ENCODE measurements around the gene TK1. TPM values are rescaled to one million over a fixed set of nuclear protein-coding genes. Genes with fewer than 3 reads are reported as not detected.
A peak's percentile ranks its signal among the peaks of the same experiment; 100 is the strongest.

The TK1 gene
- total RNA-seq, 2 donors from 2014 or later, result 90.6 to 90.9 TPM

- Mint-ChIP-seq H3K4me1 (ENCODE audit: low read depth) (peaks cover 69% of the 10 kb centered on the region), H3K4me3 (peak overlapping the region; percentile 97), H3K27ac (peak overlapping the region; percentile 91), H3K27me3 (ENCODE audit: low read depth) (no peaks in the 10 kb centered on the region), H3K36me3 (ENCODE audit: insufficient read depth in 2 of 2) (peaks cover 1 to 7% of the 10 kb centered on the region in 2 donors), H3K9me3 (no peaks in the 10 kb centered on the region)
- no peak for ATAC-seq (replicated peaks in 1 of 2)
- peak; percentile 44 to 49 for DNase-seq
Measured at GRCh38 chr17:78129351-78130089, 57.3 kb downstream of the TK1 start.

- Mint-ChIP-seq H3K27me3 (ENCODE audit: low read depth) (no peaks in the 10 kb centered on the region), H3K27ac (peak within 1 kb of the TSS; percentile 91), H3K36me3 (ENCODE audit: insufficient read depth in 2 of 2) (peaks cover 2 to 9% of the 10 kb centered on the region in 2 donors), H3K4me1 (ENCODE audit: low read depth) (peaks cover 69% of the 10 kb centered on the region), H3K4me3 (peak within 1 kb of the TSS; percentile 97), H3K9me3 (no peaks in the 10 kb centered on the region)
- ATAC-seq (replicated peaks in 1 of 2) (peak; percentile 26 to 30), DNase-seq (peak; percentile 78 to 79)
Measured at GRCh38 chr17:78128551-78129350, 58.1 kb downstream of the TK1 start, which contains the start of gene TMC6. Gene TMC6, minus strand, starts transcription at chr17:78128755. Its CDS starts 1,923 bp downstream, at chr17:78126832.

GRCh38 chr17:78127888-78128550 lies 58.8 kb downstream of the TK1 start:
- peak overlapping the region; percentile 92 to 94 for H3K4me3 Mint-ChIP-seq
- H3K27me3 Mint-ChIP-seq (ENCODE audit: low read depth), result no peaks in the 10 kb centered on the region
- H3K4me1 Mint-ChIP-seq (ENCODE audit: low read depth), result peaks cover 69% of the 10 kb centered on the region
- ATAC-seq (replicated peaks in 1 of 2), result no peak
- H3K36me3 Mint-ChIP-seq (ENCODE audit: insufficient read depth in 2 of 2), result peaks cover 8 to 17% of the 10 kb centered on the region in 2 donors
- no peak for DNase-seq
- H3K9me3 Mint-ChIP-seq, result no peaks in the 10 kb centered on the region
- no peak overlapping the region for H3K27ac Mint-ChIP-seq

- DNase-seq (peak; percentile 76 to 78), ATAC-seq (replicated peaks in 1 of 2) (peak; percentile 20 to 35)
- Mint-ChIP-seq H3K27me3 (ENCODE audit: low read depth) (no peaks in the 10 kb centered on the region), H3K4me3 (peak overlapping the region; percentile 92 to 94), H3K4me1 (ENCODE audit: low read depth) (peaks cover 69% of the 10 kb centered on the region), H3K27ac (no peak overlapping the region), H3K9me3 (no peaks in the 10 kb centered on the region), H3K36me3 (ENCODE audit: insufficient read depth in 2 of 2) (peaks cover 11 to 16% of the 10 kb centered on the region in 2 donors)
Measured at GRCh38 chr17:78127239-78127887, 59.5 kb downstream of the TK1 start.

GRCh38 chr17:78126895-78127238 lies 60.0 kb downstream of the TK1 start:
- Mint-ChIP-seq H3K27ac (no peak overlapping the region), H3K9me3 (no peaks in the 10 kb centered on the region), H3K27me3 (ENCODE audit: low read depth) (no peaks in the 10 kb centered on the region), H3K4me1 (ENCODE audit: low read depth) (peaks cover 74% of the 10 kb centered on the region), H3K36me3 (ENCODE audit: insufficient read depth in 2 of 2) (peaks cover 11 to 16% of the 10 kb centered on the region in 2 donors), H3K4me3 (peak overlapping the region; percentile 92 to 94)
- ATAC-seq (replicated peaks in 1 of 2), result no peak
- DNase-seq, result no peak

GRCh38 chr17:78125976-78126894 lies 60.6 kb downstream of the TK1 start:
- Mint-ChIP-seq H3K27me3 (ENCODE audit: low read depth) (no peaks in the 10 kb centered on the region), H3K9me3 (no peaks in the 10 kb centered on the region), H3K4me1 (ENCODE audit: low read depth) (peaks cover 80% of the 10 kb centered on the region), H3K36me3 (ENCODE audit: insufficient read depth in 2 of 2) (peaks cover 11 to 16% of the 10 kb centered on the region in 2 donors), H3K27ac (peak overlapping the region; percentile 70), H3K4me3 (peak overlapping the region; percentile 92 to 94)
- DNase-seq (no peak), ATAC-seq (replicated peaks in 1 of 2) (no peak)

- Mint-ChIP-seq H3K27ac (no peak overlapping the region), H3K36me3 (ENCODE audit: insufficient read depth in 2 of 2) (peaks cover 12 to 15% of the 10 kb centered on the region in 2 donors)
- peak; percentile 42 to 45 for DNase-seq
Measured at GRCh38 chr17:78125138-78125913, 61.5 kb downstream of the TK1 start.

GRCh38 chr17:78124836-78125137 lies 62.1 kb downstream of the TK1 start:
- Mint-ChIP-seq H3K27ac (no peak overlapping the region), H3K4me1 (ENCODE audit: low read depth) (peaks cover 80% of the 10 kb centered on the region), H3K36me3 (ENCODE audit: insufficient read depth in 2 of 2) (peaks cover 13 to 15% of the 10 kb centered on the region in 2 donors), H3K27me3 (ENCODE audit: low read depth) (no peaks in the 10 kb centered on the region), H3K9me3 (no peaks in the 10 kb centered on the region), H3K4me3 (peak overlapping the region; percentile 92 to 94)
- DNase-seq, result no peak
- no peak for ATAC-seq (replicated peaks in 1 of 2)

More at GRCh38 chr17:78125138-78125913, 61.5 kb downstream of the TK1 start:
- ATAC-seq (replicated peaks in 1 of 2), result no peak
- Mint-ChIP-seq H3K27me3 (ENCODE audit: low read depth) (no peaks in the 10 kb centered on the region), H3K4me1 (ENCODE audit: low read depth) (peaks cover 82% of the 10 kb centered on the region), H3K9me3 (no peaks in the 10 kb centered on the region), H3K4me3 (peak overlapping the region; percentile 92 to 94)

Other genes starting within 250 kb of the TK1 start
- 10 to 100 TPM; 26.5 to 30.5 TPM for gene TNRC6C, start 228.3 kb downstream of the TK1 start, total RNA-seq
- gene TMC6, start 58.3 kb downstream of the TK1 start, total RNA-seq, result 100 to 1,000 TPM; 129 to 137 TPM
- 100 to 1,000 TPM; 102 to 124 TPM for gene TMC8, start 56.3 kb downstream of the TK1 start, total RNA-seq
- under 1 TPM in 1 of 2 donors, not detected in 1; 0.58 TPM for gene C17orf99, start 40.7 kb downstream of the TK1 start, total RNA-seq
- gene SYNGR2, start 18.5 kb downstream of the TK1 start, total RNA-seq, result 10 to 100 TPM; 87.6 to 92.0 TPM
- gene AFMID, start 310 bp upstream of the TK1 start, total RNA-seq, result 10 to 100 TPM; 23.1 to 34.1 TPM
- 100 to 1,000 TPM in 1 of 2 donors, 10 to 100 TPM in 1; 78.9 to 104 TPM for gene BIRC5, start 27.2 kb upstream of the TK1 start, total RNA-seq
- gene TMEM235, start 44.6 kb upstream of the TK1 start, total RNA-seq, result not detected
- gene SOCS3, start 173.0 kb upstream of the TK1 start, total RNA-seq, result 100 to 1,000 TPM; 164 to 212 TPM
- gene PGS1, start 191.6 kb upstream of the TK1 start, total RNA-seq, result 100 to 1,000 TPM in 1 of 2 donors, 10 to 100 TPM in 1; 81.6 to 101 TPM

Data from activated T-cell treated with anti-CD3 and anti-CD28 coated beads, Interleukin-2, amount 50 U/mL, for 72 hours (primary cell).